Colonic mucosa (tissue), 4 donors: ENCODE measurements around the gene XPNPEP2. TPM values are rescaled to one million over a fixed set of nuclear protein-coding genes. Genes with fewer than 3 reads are reported as not detected.

ENCODE experiments used
- DNase-seq: peaks from one replicate; pipeline ENCODE4 v3.0.0-alpha.2; 2020
- H3K27ac ChIP-seq: fragments of 200-600 bp; one replicate; pipeline ENCODE4 v1.8.0; 2021
- H3K27me3 ChIP-seq: fragments of 200-600 bp; one replicate; pipeline ENCODE4 v1.8.0; 2021
- H3K36me3 ChIP-seq: fragments of 200-600 bp; one replicate; pipeline ENCODE4 v1.8.0; 2021
- H3K4me1 ChIP-seq: fragments of 200-600 bp; one replicate; pipeline ENCODE4 v1.8.0; 2021; ENCODE audit warnings: mild to moderate bottlenecking
- H3K4me3 ChIP-seq: fragments of 200-600 bp; one replicate; pipeline ENCODE4 v1.8.0; 2021
- H3K9ac ChIP-seq, 2 donors: one replicate each; pipeline ENCODE4 v1.7.0; 2013; ENCODE audit warnings: control low read depth in 2 of 2, low read depth in 2 of 2, low read length in 2 of 2
- H3K9me3 ChIP-seq: fragments of 200-600 bp; one replicate; pipeline ENCODE4 v1.8.0; 2021
- CTCF ChIP-seq: fragments of 200-600 bp; IDR thresholded peaks from one replicate; pipeline ENCODE4 v1.8.0; 2022; ENCODE audit warnings: antibody characterized with exemption, mild to moderate bottlenecking
- intact Hi-C: fragments of 100-400 bp; cut with DNase I; formaldehyde crosslinking; loops from one replicate; pipeline ENCODE4 v1.14.1; 2022
- total RNA-seq, 2 donors: library from RNA; stranded (reverse); fragmentation: NEBNext Ultra II Directional in 1 of 2; extraction: Animal tissue kit (Norgen Biotek cat#: 25700) in 1 of 2; gene quantifications; one replicate each; pipeline ENCODE4 v1.2.1, GENCODE V29; 2021
- donor health status: healthy.
- donor health status: DM: no; HTN: no; CAD: no.
- donor health status: DM: no; HTN: no; CAD: no.

The XPNPEP2 gene
- total RNA-seq, 2 donors from 2014 or later = 2.6 to 11.7 TPM

GRCh38 chrX:129700536-129700935 lies 38.2 kb upstream of the XPNPEP2 start:
- intact Hi-C loops = no loop called here
- Histone ChIP-seq H3K27me3 (no peaks in the 10 kb centered on the region), H3K9ac (no peak overlapping the region), H3K9me3 (no peaks in the 10 kb centered on the region), H3K27ac (no peak overlapping the region), H3K4me1 (no peaks in the 10 kb centered on the region), H3K4me3 (no peak overlapping the region), H3K36me3 (no peaks in the 10 kb centered on the region)
- no peak for DNase-seq
- TF ChIP-seq CTCF = no peak

GRCh38 chrX:129701624-129702069 lies 37.1 kb upstream of the XPNPEP2 start:
- no peak for TF ChIP-seq CTCF
- no peaks in the 10 kb centered on the region for H3K27me3 ChIP-seq
- no peaks in the 10 kb centered on the region for H3K36me3 ChIP-seq
- no peak overlapping the region for H3K4me3 ChIP-seq
- H3K9ac ChIP-seq = no peak overlapping the region
- intact Hi-C loops = no loop called here
- no peaks in the 10 kb centered on the region for H3K9me3 ChIP-seq
- peak; percentile 34 for DNase-seq
- no peak overlapping the region for H3K27ac ChIP-seq
- H3K4me1 ChIP-seq = no peaks in the 10 kb centered on the region

- Histone ChIP-seq H3K9ac (no peak overlapping the region), H3K4me3 (no peak overlapping the region), H3K9me3 (no peaks in the 10 kb centered on the region), H3K36me3 (no peaks in the 10 kb centered on the region), H3K4me1 (no peaks in the 10 kb centered on the region), H3K27me3 (no peaks in the 10 kb centered on the region), H3K27ac (no peak overlapping the region)
- no peak for DNase-seq
- TF ChIP-seq CTCF = no peak
- intact Hi-C loops = no loop called here
Observed at GRCh38 chrX:129704491-129704890, 34.3 kb upstream of the XPNPEP2 start.

- no peak for DNase-seq
- Histone ChIP-seq H3K27ac (no peak overlapping the region), H3K27me3 (no peaks in the 10 kb centered on the region), H3K9ac (no peak overlapping the region), H3K36me3 (no peaks in the 10 kb centered on the region), H3K4me1 (no peaks in the 10 kb centered on the region), H3K4me3 (no peak overlapping the region), H3K9me3 (no peaks in the 10 kb centered on the region)
- intact Hi-C loops = no loop called here
- TF ChIP-seq CTCF = no peak
Observed at GRCh38 chrX:129705377-129705925, 33.3 kb upstream of the XPNPEP2 start.

GRCh38 chrX:129705988-129706387 lies 32.8 kb upstream of the XPNPEP2 start:
- Histone ChIP-seq H3K4me3 (no peak overlapping the region), H3K4me1 (no peaks in the 10 kb centered on the region), H3K27me3 (no peaks in the 10 kb centered on the region), H3K9me3 (no peaks in the 10 kb centered on the region), H3K27ac (no peak overlapping the region), H3K9ac (no peak overlapping the region), H3K36me3 (no peaks in the 10 kb centered on the region)
- intact Hi-C loops = no loop called here
- TF ChIP-seq CTCF = no peak
- no peak for DNase-seq
